HG03571 (cell line): ENCODE data around the gene NME1.

ENCODE experiments used
- ATAC-seq: cut with Tn5 transposase; IDR thresholded peaks from one replicate; pipeline ENCODE4 v1.9.1; 2021; ENCODE audit not compliant: unreplicated experiment

The NME1 gene

DNA sequence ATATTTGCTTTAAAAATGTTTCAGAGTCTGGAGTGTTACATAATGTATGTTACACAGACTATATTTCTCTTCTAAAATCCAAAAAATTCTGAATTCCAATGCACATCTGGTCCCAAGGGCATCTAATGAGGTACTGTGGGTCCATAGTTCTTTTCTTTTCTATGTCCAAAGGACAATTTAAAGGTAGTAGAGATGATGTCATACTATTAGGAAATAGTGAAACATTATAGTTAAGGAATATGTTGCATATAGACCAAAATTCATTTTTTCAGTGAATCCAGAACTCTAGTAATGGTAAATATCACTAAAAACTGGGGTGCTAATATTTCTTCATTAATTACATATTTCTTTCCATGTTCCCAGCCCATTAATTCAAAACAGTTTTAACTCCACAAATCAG, 35.8 kb downstream of the NME1 start:
- ATAC-seq = no peak

DNA sequence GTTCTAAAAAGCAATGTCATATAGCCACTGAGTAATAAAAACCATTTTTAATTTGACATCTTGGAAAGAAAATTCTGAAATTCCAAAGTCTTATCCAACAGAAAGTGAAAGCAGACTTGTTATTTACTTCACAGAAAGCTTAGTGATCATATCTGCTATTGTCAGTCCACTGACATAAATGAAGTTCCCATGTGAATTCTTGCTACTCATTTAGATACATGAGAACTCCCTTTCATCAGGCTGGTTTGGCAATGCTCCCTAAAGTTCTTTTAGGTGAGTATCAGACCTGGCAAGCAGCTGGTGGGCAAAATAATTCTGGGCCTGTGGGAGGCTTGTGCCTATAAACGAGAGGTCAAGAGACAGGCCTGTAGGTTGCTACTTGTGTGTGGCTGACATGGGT, 36.3 kb downstream of the NME1 start:
- ATAC-seq = no peak

DNA sequence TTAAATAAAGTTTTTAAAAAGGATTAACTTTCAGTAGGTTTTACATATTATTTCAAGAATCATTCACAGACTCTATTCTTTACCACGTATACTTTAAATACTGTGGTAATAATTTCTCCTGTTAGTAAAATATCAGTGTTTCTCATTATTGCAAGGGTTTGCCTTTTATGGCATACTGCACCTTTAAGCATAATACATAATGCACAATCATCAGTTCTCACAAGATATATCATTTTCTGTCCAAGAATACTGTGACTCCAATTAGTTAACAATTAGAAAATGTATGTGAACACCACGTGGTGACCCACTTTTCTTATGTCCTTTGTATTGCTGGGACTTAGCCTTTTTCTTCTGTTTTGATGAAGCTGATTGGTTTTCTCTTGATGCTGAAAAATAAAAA, 38.5 kb downstream of the NME1 start:
- no peak for ATAC-seq

DNA sequence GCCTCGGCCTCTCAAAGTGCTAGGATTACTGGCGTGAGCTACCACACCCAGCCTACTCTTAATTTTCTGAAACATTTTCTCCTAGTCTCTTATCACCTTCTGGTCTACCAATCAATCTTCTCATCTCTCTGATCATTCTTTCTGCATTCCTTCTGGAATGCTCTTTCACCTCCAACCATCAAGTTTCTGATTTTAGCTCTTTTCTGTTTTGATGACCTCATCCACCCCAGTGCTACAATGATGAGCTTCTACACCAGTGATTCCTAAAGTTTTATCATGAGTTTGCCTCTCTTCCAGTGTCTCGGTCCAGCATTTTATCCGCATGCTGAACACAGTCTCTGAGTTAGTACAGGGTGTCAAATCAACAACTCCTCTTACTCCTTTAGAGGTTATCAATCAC, 44.4 kb downstream of the NME1 start:
- ATAC-seq = no peak

DNA sequence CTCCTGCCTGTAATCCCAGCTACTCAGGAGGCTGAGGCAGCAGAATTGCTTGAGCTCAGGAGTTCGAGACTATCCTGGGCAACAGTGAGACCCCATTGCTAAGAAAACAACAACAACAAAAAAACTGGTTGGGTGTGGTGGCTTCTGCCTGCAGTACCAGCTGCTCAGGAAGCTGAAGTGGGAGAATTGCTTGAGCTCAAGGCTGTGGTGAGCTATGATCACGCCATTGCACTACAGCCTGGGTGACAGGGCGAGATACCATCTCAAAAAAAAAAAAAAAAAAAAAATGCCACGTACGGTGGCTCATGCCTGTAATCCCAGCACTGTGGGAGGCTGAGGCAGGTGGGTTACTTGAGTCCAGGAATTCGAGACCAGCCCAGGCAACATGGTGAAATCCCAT, 46.9 kb downstream of the NME1 start:
- ATAC-seq = no peak

DNA sequence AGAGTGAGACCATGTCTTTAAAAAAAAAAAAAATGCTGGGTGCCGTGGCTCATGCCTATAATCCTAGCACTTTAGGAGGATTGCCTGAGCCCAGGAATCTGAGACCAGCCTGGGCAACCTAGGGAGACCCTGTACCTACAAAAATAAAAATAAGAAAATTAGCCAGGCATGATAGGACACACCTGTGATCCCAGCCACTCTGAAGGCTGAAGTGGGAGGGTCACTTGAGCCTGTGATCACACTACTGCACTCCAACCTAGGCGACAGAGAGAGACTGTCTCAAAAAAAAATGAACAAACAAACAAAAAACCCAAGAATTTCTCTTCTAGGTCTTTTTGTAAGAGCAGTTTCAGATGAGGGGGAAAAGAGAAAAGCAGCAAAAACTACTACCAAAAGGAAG, 47.5 kb downstream of the NME1 start:
- no peak for ATAC-seq

DNA sequence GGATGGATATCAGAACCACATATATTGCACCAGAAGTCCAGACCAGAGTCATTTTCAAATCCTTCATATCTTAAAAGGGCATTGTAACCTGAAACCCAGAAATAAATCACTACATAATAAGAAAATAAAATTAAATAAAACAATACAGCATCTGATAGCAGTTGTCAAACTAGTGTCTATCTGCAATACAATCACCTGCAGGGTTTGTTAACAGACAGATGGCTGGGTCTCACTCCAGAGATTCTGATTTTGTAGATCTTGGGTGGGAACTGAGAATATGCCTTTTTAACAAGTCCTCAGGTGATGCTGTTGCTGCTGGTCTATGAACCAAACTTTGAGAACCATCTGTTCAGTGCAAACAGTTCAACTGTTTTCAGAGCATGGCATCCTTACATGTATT, 50.5 kb downstream of the NME1 start:
- no peak for ATAC-seq
